H9 (cell line): ENCODE measurements around the gene HMGXB4. TPM values are rescaled to one million over a fixed set of nuclear protein-coding genes. Genes with fewer than 3 reads are reported as not detected.

Experiments
- DNase-seq: peaks from one replicate; pipeline ENCODE4 v3.0.0-alpha.2; 2017
- H2AFZ ChIP-seq: one replicate; pipeline ENCODE4 v1.6.1; 2013; ENCODE audit warnings: mild to moderate bottlenecking, low read length, control low read depth, moderate library complexity
- H2AK5ac ChIP-seq: 2 replicates; pipeline ENCODE4 v1.6.1; 2013; ENCODE audit warnings: low read length, control low read depth, mixed read lengths; ENCODE audit not compliant: insufficient read length
- H2BK120ac ChIP-seq: one replicate; pipeline ENCODE4 v1.6.1; 2013; ENCODE audit warnings: low read depth, mild to moderate bottlenecking, low read length, control low read depth, inconsistent platforms; ENCODE audit not compliant: poor library complexity, severe bottlenecking
- H2BK12ac ChIP-seq: 2 replicates; pipeline ENCODE4 v1.6.1; 2013; ENCODE audit warnings: low read length, control low read depth, mixed read lengths, low read depth; ENCODE audit not compliant: insufficient read length
- H2BK15ac ChIP-seq: 2 replicates; pipeline ENCODE4 v1.6.1; 2013; ENCODE audit warnings: low read depth, low read length, control low read depth
- H2BK20ac ChIP-seq: one replicate; pipeline ENCODE4 v1.6.1; 2013; ENCODE audit warnings: low read depth, mild to moderate bottlenecking, low read length, control low read depth, inconsistent platforms; ENCODE audit not compliant: poor library complexity, severe bottlenecking
- H2BK5ac ChIP-seq: 2 replicates; pipeline ENCODE4 v1.6.1; 2013; ENCODE audit warnings: low read length, control low read depth, mixed read lengths; ENCODE audit not compliant: insufficient read length
- H3K14ac ChIP-seq: 2 replicates; pipeline ENCODE4 v1.6.1; 2013; ENCODE audit warnings: low read length, control low read depth; ENCODE audit not compliant: insufficient read depth
- H3K18ac ChIP-seq: 2 replicates; pipeline ENCODE4 v1.6.1; 2013; ENCODE audit warnings: low read depth, mild to moderate bottlenecking, mixed read lengths, low read length, control low read depth; ENCODE audit not compliant: insufficient read length
- H3K23ac ChIP-seq: 2 replicates; pipeline ENCODE4 v1.6.1; 2013; ENCODE audit warnings: low read length, control low read depth, mixed read lengths, low read depth; ENCODE audit not compliant: insufficient read length
- H3K23me2 ChIP-seq: 2 replicates; pipeline ENCODE4 v1.6.1; 2013; ENCODE audit warnings: low read depth, mild to moderate bottlenecking, mixed read lengths, low read length, control low read depth; ENCODE audit not compliant: insufficient read length, poor library complexity, severe bottlenecking
- H3K27ac ChIP-seq: 2 replicates; pipeline ENCODE4 v1.5.1; 2013; ENCODE audit warnings: low read length, control low read depth, mixed read lengths, low read depth; ENCODE audit not compliant: insufficient read length
- H3K27me3 ChIP-seq: 2 replicates; pipeline ENCODE4 v1.6.1; 2013; ENCODE audit warnings: low read length, control low read depth, inconsistent platforms; ENCODE audit not compliant: insufficient read depth
- H3K4ac ChIP-seq: 2 replicates; pipeline ENCODE4 v1.6.1; 2013; ENCODE audit warnings: low read depth, mild to moderate bottlenecking, control low read depth, inconsistent platforms, low read length, moderate library complexity
- H3K4me1 ChIP-seq: 2 replicates; pipeline ENCODE4 v1.6.1; 2013; ENCODE audit warnings: low read length, control low read depth, inconsistent platforms; ENCODE audit not compliant: insufficient read depth
- H3K4me2 ChIP-seq: 2 replicates; pipeline ENCODE4 v1.6.1; 2013; ENCODE audit warnings: low read length, control low read depth, mixed read lengths; ENCODE audit not compliant: insufficient read length, insufficient read depth
- H3K56ac ChIP-seq: 2 replicates; pipeline ENCODE4 v1.6.1; 2013; ENCODE audit warnings: low read depth, mild to moderate bottlenecking, mixed read lengths, low read length, control low read depth; ENCODE audit not compliant: insufficient read length
- H3K79me1 ChIP-seq: 2 replicates; pipeline ENCODE4 v1.6.1; 2013; ENCODE audit warnings: low read depth, mild to moderate bottlenecking, moderate library complexity, low read length, control low read depth, inconsistent platforms; ENCODE audit not compliant: insufficient read depth, poor library complexity, severe bottlenecking
- H3K79me2 ChIP-seq: 2 replicates; pipeline ENCODE4 v1.6.1; 2013; ENCODE audit warnings: low read length, control low read depth, inconsistent platforms; ENCODE audit not compliant: insufficient read depth
- H3K9ac ChIP-seq: 2 replicates; pipeline ENCODE4 v1.6.1; 2013; ENCODE audit warnings: low read length, control low read depth, mixed read lengths; ENCODE audit not compliant: insufficient read length; ENCODE audit errors: extremely low read depth
- H3K9me3 ChIP-seq: one replicate; pipeline ENCODE4 v1.6.1; 2013; ENCODE audit warnings: low read depth, low read length, inconsistent platforms; ENCODE audit not compliant: control insufficient read depth
- H3T11ph ChIP-seq: one replicate; pipeline ENCODE4 v1.6.1; 2013; ENCODE audit warnings: mild to moderate bottlenecking, low read length, control low read depth, inconsistent platforms
- H4K20me1 ChIP-seq: one replicate; pipeline ENCODE4 v1.6.1; 2013; ENCODE audit not compliant: control insufficient read depth, insufficient read length, insufficient read depth
- H4K5ac ChIP-seq: 2 replicates; pipeline ENCODE4 v1.6.1; 2013; ENCODE audit warnings: low read depth, mild to moderate bottlenecking, mixed read lengths, low read length, control low read depth; ENCODE audit not compliant: insufficient read length
- H4K8ac ChIP-seq: replicated peaks from 2 replicates; pipeline ENCODE4 v1.6.1; 2013; ENCODE audit warnings: low read length, control low read depth, mixed read lengths, low read depth; ENCODE audit not compliant: insufficient read length
- H4K91ac ChIP-seq: 2 replicates; pipeline ENCODE4 v1.6.1; 2013; ENCODE audit warnings: low read depth, mild to moderate bottlenecking, moderate library complexity, mixed read lengths, low read length, control low read depth; ENCODE audit not compliant: insufficient read length
- H3K27ac Mint-ChIP-seq, 3 experiments: 2 replicates in 2 of 3; 3 replicates in 1 of 3; pipeline ENCODE4 v1.8.0; 2020 to 2021; ENCODE audit warnings: mixed read lengths in 3 of 3, mild to moderate bottlenecking in 1 of 3, moderate library complexity in 1 of 3
- H3K27me3 Mint-ChIP-seq: 2 replicates; pipeline ENCODE4 v1.8.0; 2021; ENCODE audit warnings: low read depth, mild to moderate bottlenecking, moderate library complexity, mixed read lengths
- H3K36me3 Mint-ChIP-seq, 3 experiments: 2 replicates in 2 of 3; 3 replicates in 1 of 3; pipeline ENCODE4 v1.8.0; 2020 to 2021; ENCODE audit warnings: low read depth in 3 of 3, mixed read lengths in 3 of 3; ENCODE audit not compliant: insufficient read depth in 1 of 3
- H3K4me1 Mint-ChIP-seq, 2 experiments: 2 replicates each; pipeline ENCODE4 v1.8.0; 2020; ENCODE audit warnings: mixed read lengths in 2 of 2
- H3K4me3 Mint-ChIP-seq, 2 experiments: 2 replicates in 1 of 2; 3 replicates in 1 of 2; pipeline ENCODE4 v1.8.0; 2020 to 2021; ENCODE audit warnings: mild to moderate bottlenecking in 2 of 2, mixed read lengths in 2 of 2, moderate library complexity in 1 of 2
- H3K9me3 Mint-ChIP-seq, 2 experiments: 2 replicates in 1 of 2; 3 replicates in 1 of 2; pipeline ENCODE4 v1.8.0; 2020; ENCODE audit warnings: mild to moderate bottlenecking in 2 of 2, mixed read lengths in 2 of 2, moderate library complexity in 1 of 2
- CTCF ChIP-seq: fragments of 200-600 bp; sonication (generic); conservative IDR thresholded peaks from 3 replicates; pipeline ENCODE4 v1.8.0; 2021; ENCODE audit warnings: antibody characterized with exemption, mild to moderate bottlenecking
- WGBS: extraction: QIAGEN DNeasy Blood & Tissue Kit; methylation state at CpG from one replicate; pipeline ENCODE4 v1.1.7; 2013; ENCODE audit warnings: missing lambda C conversion rate, low lambda C conversion rate, mixed read lengths; ENCODE audit not compliant: insufficient read length; ENCODE audit errors: extremely low coverage; 5-methylcytosine and 5-hydroxymethylcytosine counted together
- total RNA-seq: library from RNA; stranded (reverse); gene quantifications from 2 replicates; pipeline ENCODE4 v1.2.1, GENCODE V29; 2021

HMGXB4 gene
- total RNA-seq, 1 experiment from 2014 or later, result 33.5 TPM

GRCh38 chr22:35324067-35324466 is 66.8 kb downstream of the HMGXB4 start:
- Histone ChIP-seq H3K23ac (no peak overlapping the region), H3K27ac (no peak overlapping the region), H3K4me2 (no peak overlapping the region), H3K4ac (no peak overlapping the region), H2BK120ac (no peak overlapping the region), H4K20me1 (no peaks in the 10 kb centered on the region), H3K23me2 (no peaks in the 10 kb centered on the region), H3K79me1 (no peaks in the 10 kb centered on the region), H4K8ac (no peak overlapping the region), H2BK15ac (no peak overlapping the region), H3K79me2 (no peaks in the 10 kb centered on the region), H3K4me1 (no peaks in the 10 kb centered on the region), H3T11ph (no peak overlapping the region), H3K18ac (no peak overlapping the region), H2AFZ (no peak overlapping the region), H3K9ac (no peak overlapping the region), H2BK20ac (no peak overlapping the region), H3K56ac (no peak overlapping the region), H3K9me3 (no peaks in the 10 kb centered on the region), H4K5ac (no peak overlapping the region), H4K91ac (no peak overlapping the region), H3K27me3 (no peaks in the 10 kb centered on the region), H2BK5ac (no peak overlapping the region), H3K14ac (no peak overlapping the region), H2AK5ac (no peak overlapping the region), H2BK12ac (no peak overlapping the region)
- H3K36me3 Mint-ChIP-seq, result peaks cover 4 to 35% (median 27%) of the 10 kb centered on the region in 3 experiments; a peak in 6 of 7 replicates
- WGBS, result no CpG with 5 or more reads among the region's 5 CpGs
- no peak overlapping the region for H3K27ac Mint-ChIP-seq
- no peaks in the 10 kb centered on the region for H3K4me1 Mint-ChIP-seq
- TF ChIP-seq CTCF, result no peak
- no peaks in the 10 kb centered on the region for H3K9me3 Mint-ChIP-seq
- H3K27me3 Mint-ChIP-seq, result no peaks in the 10 kb centered on the region
- H3K4me3 Mint-ChIP-seq, result no peak overlapping the region
- DNase-seq, result no peak
